HG03060 (cell line): ENCODE measurements around the gene TUG1.

Experiments used
- ATAC-seq: cut with Tn5 transposase; IDR thresholded peaks from one replicate; pipeline ENCODE4 v1.9.1; 2021; ENCODE audit warnings: low read depth, moderate number of reproducible peaks; ENCODE audit not compliant: unreplicated experiment

TUG1 gene

DNA sequence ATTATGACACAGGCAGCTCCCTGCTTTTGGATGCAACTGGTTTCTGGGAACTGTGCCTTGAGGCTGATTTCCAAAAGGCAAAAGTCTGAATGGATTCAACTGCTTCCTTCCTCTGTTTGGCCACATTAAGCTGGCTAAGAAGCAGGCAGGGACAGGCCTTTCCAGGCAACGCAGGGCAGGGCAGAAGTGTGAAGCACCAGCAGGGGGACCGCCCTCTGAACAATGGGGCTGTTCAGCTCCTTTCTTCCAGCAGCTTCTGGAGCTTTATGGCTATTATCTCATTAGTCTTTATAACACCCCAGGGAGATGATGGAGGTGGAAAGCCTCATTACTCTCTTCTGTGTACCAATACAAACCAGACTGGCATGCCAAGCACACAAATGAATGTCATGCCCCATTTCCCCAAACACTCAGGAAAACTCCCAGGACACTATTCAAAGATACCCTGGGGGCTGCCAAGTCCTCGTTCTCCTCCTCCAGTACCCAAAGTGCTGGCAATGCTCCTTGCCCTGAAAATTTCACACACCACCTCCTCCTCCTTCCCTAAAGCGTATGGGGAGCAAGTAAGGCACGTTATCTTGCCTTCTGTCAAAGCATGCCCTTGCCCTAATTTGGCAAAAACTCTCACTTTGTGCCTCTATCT is 21.8 kb upstream of the TUG1 start:
- ATAC-seq, result no peak

DNA sequence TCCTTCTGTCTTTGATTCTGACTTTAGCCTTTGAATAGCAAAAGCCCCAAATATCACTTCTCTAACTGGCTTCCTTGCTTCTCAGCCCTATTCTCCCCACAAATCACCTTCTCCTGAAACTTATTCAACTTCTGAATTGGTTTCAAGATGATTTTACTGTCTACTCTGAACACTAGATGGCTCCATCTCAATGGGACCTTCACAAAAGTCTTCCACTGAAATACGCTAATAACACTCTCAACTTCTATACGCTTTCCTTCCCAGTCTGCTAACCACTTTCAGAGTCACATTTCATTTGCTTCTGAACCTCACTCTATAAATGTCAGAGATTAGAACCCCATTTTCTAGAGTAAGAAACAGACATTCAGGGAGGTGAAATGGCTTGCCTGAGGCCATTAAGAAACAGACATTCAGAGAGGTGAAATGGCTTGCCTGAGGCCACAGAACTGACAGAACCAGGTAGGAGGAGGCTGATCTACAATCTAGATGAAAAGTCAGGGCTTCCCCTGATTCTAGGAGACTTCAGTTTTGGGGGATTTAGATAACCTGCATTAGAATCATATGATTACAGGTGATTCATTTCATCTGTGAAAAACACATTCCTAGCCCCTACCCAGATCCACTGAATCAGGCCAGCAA is 21.1 kb upstream of the TUG1 start:
- ATAC-seq, result no peak

DNA sequence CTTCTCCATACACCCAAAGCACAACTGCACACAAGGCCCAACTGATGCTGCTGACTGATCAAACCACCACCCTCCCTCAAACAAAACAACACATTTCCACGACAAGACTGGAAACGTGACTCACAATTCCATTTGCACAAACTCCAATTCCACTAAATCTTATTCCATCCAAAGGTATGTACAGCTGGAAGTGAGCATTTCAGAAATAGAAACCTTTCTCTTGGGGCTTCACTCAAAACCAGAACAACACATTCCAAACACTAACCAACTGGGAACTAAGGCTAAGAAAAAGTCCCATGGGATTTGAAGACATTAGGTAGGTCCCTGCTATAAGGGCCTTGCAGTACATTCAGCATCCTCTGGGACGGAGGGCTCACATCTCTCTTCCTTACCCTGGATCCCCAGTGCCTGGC is 20.1 kb upstream of the TUG1 start:
- no peak for ATAC-seq

DNA sequence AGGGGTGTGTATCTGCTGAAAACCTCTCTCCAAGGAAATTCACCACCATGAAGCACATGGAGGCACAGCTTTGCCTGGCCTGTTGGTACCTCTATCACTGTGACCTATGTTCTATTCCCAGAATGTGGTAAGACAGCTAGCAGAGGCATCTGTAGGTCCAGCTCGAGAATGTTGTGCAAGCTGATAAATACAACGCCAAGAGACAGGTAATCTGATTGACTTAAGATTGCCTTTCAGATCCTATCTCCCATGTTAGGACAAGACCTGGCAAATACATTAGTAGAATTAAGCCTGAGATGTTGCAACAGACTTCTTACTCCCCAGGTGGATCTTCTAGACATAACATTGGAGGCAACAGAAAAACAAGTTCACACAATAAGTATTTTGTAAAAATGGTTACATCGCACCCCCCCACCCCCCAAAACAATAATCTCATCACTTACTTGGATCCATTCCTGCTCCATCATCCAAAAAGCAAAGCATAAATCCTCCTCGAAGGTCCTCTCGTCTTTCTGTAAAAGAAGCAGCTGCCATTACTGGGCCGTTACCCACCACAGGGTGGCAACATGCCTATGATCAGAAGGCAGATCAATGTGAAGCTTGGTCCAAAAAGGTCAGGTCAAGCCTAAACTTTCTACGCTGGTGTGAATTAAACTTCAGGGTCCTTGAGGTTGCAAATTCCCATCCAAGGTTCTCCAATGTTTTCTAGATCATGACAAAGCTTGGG is 19.0 kb upstream of the TUG1 start:
- no peak for ATAC-seq

DNA sequence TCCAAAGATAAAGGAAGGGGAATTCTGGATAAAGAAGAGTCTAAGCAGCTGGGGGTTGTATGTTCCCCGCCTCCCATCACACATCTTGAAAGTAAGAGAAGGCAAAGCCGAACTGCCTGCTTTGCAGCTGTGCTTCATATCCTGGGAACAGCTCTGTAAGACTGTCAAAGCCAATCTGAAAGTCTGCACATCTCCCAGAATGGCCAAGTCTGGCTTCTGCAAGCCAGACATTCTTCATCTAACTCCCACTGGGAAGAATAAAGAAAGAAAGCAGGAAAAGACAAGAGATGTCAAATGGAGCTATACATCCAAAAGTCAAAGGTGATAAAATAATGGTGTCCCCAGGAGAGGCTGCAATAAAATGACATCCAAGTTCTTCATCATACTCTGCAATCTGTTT is 15.9 kb upstream of the TUG1 start:
- ATAC-seq, result no peak

DNA sequence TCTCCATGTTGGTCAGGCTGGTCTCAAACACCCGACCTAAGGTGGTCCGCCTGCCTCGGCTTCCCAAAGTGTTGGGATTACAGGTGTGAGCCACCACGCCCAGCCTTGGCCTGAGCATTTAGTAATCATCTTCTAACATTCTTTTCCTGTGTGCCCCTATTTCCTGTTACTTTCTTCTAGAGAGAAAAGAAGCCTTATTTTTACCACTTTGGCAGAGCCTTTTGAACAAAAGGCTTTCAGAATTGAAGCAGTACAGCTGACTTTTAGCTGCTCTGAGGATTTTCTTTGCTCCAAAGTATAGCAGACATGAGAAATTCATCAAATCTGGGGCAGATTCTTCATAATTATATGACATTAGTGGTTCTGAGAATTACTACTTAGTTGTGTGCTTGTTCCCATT is 13.9 kb upstream of the TUG1 start:
- no peak for ATAC-seq

DNA sequence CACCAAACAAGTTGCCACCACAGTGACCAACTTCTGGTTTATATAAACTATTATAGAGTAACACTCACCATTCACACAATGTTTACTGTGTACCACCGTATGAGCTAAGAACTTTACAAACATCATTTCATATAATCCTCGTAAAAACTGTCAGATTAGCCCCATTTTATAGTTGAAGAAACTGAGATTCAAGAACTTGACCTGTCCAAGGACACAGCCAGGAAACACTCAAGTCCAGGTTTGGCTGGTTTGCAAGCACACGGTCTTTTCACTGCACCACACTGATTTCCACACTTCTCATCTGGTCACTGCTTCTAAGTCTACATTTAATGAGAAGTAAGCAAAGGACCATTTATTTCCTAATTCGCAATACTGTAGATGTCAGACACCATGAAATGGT is 4.2 kb upstream of the TUG1 start:
- no peak for ATAC-seq

DNA sequence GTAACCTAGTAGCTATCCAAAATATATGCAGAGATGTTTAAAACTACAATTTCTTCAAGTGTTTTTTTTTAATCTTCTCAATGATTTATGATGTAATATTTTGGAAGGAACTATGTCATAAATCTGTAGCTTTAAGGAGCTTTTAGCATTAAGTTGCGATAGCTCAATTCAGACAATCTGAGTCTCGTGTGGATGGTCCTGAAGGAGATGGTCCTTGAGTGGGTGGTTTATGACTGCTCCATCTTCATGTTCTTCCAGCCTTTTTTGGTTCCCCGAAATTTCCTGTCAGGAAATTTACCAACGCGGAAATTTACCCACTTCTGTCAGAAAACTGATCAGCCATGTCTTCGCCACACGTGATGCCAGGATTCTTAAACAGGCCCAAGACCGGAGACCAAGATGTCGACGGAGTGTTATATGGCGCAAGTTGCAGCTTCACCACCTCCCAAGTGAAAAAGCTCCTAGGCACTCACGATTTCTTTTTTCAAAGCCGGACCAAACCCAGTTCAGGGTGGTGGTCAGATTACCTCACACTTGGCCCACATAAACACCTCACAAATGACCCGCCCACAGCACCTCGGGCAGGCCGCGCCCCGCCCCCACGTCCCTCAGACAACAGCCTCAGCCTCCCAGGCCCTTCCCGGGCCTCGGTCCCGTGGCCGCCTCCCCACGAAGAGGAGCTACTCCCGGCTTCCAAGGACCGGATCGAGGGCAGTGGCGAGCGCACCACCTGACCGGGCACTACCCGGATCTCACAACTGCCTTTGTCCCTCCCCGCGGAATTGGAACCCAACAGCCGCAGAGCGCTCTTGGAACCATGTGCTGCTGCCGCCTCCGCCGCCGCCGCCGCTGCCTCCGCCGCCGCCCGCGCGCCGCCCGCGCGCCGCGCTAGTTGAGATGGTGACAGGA is 796 bp upstream of the TUG1 start, which contains the start of gene MORC2:
MORC2 (minus strand) TSS at position 760 of the 909 bp plus-strand sequence. CDS start 885 bp downstream, outside the sequence.
- no peak for ATAC-seq

DNA sequence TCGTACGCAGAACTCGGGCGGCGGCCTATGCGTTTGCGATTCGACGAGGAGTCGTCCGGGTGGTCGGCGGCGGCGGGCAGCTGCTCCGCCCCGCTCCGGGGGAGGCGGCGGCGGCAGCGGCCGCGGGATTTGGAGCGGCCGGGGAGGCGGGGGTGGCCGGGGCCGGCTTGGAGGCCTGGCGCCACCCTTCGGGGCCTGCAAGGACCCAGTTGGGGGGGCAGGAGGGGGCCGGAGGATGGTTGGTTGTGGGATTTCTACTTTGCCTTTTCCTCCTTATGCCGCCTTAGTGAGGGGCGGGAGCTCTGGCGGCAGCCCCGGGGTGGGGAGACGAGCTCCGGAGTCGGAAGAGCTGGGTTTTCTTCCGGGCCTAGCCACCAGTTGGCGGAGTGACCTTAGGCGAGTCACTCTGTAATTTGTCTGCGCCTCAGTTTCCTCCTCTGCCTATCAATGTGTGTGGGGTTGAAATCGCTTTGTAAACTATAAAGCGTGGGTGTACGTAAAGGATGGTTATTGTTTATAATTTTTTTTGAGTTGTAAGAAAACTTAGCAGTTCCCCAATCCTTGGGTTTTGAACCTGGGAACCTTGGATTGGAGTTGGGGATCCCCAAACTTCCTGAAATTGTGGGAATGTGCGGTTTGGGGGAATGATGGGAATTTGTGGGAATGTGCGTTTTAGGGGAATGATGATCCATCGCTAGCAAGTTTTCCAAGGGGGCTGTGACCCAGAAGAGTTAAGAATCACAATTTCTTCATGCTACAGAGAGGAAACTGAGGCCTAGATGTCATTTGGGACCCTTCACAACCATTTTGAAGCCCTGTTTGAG is 679 bp downstream of the TUG1 start:
- peak; percentile 14 for ATAC-seq

DNA sequence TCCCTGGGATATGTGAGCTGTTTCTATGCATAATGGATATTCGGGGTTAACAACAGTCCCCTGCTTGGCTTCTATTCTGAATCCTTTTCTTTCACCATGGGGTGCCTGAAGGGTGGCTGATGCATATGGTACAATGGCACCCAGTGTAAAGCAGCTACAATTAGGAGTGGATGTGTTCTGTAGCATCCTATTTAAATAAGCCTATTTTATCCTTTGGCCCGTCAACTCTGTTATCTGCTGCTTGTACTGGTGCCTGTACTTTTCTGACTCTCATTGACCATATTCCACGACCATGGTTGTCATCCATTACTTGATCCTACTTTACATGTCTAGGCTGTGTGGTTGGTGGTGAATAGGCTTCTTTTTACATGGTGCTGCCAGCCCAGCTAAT is 1.3 kb downstream of the TUG1 start:
- ATAC-seq, result no peak

DNA sequence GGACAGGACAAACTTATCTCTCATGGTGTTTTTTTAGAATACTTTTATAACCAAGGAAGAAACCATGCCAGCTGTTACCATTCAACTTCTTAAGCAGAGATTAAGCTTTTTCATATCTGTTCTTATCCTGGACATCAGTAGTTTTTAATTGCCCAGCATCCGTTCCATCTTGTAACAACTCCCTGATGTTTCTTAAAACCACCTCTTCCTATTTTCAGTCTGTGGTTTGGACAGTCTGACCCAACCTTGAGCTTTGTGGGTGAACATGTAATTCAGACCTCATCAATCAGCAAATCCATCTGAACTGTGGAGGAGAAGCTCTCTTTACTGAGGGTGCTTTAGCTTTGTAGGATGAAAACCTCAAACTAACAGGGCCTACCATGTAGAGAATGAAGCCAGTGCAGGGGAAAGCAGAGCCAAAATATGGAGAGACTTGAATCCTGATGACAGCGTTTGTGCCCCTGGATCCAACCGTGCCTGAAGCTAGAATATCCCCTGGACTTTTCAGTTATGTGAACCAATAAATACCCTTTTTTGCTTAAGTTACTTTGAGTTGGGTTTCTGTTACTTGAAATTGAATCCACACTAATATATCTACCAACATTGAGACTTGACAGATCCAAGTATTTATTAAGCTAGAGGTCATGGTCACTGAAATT is 9.4 kb downstream of the TUG1 start:
- no peak for ATAC-seq

DNA sequence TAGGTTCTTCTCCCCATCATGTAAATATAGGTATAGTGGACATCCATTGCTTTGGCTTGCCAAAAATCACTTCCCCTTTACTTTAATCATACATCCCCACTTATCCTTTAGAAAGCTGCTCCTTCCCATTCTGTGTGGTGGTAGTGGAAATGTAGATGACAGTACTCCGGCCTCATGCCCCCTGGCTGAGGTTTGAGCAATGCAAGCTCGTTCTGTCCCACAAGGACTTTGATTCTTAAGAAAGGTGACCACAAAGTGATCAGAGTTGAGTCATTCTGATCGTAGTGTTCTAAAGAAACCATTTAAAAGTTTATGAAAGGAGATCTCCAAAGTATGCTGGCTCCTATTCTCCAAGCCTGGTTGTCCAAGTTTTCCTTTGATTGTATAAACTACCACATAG is 10.9 kb downstream of the TUG1 start:
- ATAC-seq, result no peak

DNA sequence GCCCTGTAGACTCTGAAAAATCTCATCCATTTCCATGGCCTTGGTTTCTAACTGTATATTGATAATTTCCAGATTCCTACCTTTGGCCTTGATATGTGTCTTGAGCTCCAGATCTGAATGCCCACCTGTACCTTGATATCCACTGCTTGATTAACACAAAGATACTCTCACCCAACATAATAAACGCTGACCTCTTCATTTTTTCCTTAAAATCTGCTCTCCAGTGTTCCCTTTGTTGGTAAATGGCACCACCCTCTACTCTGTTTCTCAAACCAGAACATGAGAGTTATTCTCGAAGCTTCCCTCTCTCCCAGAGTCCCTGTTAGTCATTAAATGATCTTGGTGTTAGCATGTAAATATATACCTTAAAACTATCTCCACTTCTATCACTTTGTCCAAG is 13.4 kb downstream of the TUG1 start:
- no peak for ATAC-seq

DNA sequence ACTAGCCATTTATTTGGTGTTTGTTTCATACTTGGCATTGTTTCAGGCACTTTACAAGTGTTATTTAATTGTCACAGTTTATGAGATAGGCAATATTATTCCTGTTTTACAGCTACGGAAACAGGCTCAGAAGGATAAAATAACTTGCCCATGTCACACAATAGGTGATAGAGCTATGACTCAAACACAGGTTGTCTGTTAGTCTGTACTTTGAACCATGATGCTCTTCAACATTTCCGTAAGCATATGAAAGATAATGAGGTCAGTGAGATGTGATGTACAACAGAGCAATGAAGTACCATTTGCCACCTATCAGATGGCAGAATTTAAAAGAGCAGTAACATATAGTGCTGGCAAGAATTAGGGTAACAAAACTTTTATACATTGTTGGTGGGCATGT is 15.3 kb downstream of the TUG1 start:
- no peak for ATAC-seq

DNA sequence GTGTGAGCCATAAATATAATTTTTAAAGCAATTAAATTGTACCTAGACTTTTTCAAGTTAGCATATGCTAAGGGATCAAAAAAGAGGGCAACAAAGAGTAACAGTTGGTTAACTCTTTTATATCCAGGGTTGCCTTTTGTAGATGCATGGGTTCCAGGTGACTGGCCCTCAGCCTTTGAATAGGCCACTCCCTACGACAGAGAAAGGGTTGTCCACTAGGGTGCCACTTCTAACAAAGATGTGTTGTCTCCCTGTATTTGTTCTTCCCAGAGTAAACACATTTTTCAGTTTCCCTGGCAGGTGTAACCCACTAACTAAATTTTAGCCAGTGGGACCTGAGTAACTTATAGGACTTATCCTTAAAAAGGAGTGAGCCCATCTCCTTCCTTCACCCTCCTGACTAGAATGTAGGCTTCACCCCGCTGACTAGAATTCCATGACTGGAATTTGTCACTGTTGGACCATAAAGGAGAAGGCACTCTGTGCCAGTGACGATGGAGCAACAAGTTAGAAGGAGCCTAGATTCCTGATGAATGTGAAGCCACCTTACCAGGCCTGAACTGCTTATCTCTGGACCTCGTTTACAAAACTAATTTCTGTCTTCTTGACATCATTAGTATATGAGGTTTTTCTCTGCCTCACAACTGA is 16.6 kb downstream of the TUG1 start:
- no peak for ATAC-seq

DNA sequence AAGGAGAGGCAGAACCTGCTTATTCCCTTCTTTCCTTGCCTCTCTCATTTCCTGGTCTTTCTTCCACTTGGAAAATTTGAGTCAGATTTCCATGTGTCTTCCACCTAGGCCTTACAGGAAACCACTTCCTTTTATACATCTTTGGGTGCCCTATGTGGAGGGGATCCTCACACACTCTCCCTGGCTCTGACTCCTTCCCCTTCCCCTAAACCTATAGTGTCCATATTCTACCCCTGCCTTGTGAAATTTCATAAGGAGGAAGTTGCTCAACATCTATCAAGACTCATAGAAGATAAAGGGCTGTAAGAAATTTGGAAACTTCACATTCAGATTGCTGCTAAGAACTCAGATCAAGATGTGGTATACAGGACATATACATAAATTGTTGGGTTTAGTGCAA is 20.4 kb downstream of the TUG1 start:
- ATAC-seq, result no peak

DNA sequence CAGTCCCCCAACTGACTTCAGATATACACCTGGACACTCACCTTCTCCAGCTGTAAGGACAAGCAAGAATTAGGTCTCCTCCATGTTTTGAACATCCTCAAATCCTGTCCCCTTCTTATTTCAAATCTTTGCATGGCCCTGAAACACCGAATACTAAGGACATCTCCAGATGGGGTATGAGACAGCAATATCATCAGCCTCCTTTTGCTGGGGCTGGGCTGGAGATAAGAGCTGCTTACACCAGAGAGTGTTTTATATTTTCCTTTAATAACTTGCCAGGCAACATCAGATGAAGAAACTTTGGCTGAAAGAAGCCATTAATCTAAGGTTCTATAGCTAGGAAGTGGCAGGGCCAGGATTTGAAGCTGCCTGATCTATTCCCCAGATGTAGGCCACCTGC is 21.6 kb downstream of the TUG1 start:
- no peak for ATAC-seq

DNA sequence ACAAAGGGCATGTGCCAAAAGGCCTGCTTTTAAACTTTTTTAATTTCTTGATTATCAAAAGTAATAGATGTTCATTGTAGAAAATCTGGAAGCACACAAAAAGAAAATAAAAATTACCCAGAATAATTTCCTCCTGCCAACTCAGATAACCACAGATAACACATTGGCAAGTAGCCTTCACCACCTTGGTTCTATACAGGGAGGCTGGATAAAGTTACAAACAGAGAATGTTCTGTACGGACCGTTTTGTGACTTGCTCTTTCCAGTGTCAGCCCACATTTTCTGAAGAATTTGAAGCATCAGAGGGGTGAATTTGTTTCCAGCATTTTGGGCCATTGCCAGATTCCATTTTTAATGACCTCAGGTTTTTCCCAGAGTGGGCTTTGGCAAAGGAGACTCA is 23.5 kb downstream of the TUG1 start:
- no peak for ATAC-seq

DNA sequence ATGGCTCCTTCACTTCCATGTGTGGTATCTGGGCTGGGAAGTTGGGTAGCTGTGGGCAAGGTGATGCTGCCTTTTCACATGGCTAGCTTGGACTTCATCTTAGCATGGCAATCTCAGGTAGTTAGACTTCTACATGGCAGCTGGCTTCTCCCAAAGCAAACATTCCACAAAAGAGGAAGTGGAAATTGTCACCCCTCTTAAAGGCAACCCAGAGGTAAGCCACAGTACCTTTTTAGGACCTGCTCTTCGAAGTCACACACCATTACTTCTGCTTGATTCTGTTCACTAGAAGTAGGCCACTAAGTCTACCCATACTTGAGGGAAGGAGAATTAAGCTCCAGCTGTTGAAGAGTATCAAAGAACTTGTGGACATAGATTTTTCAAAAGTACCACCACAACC is 25.9 kb downstream of the TUG1 start:
- ATAC-seq, result no peak
